Right cardiac atrium (tissue), 5 donors: Measurements from ENCODE around the gene SPATA31C1. TPM values are rescaled to one million over a fixed set of nuclear protein-coding genes. Genes with fewer than 3 reads are reported as not detected.

ENCODE experiments used
- ATAC-seq, 2 donors: fragments of 200-7000 bp; cut with Tn5 transposase; one replicate each; pipeline versions ENCODE4 v1.8.0 to v1.9.1; 2020; ENCODE audit warnings: moderate library complexity in 2 of 2, mild to moderate bottlenecking in 1 of 2
- DNase-seq, 3 donors: peaks; one replicate each; pipeline ENCODE4 v3.0.0-alpha.2; 2020
- H3K27ac ChIP-seq: one replicate; pipeline ENCODE4 v1.5.1; 2013; ENCODE audit warnings: mild to moderate bottlenecking, low read length, control low read depth, moderate library complexity
- H3K27me3 ChIP-seq: one replicate; pipeline ENCODE4 v1.6.1; 2013; ENCODE audit not compliant: control insufficient read depth, insufficient read depth
- H3K4me1 ChIP-seq: one replicate; pipeline ENCODE4 v1.6.1; 2013; ENCODE audit warnings: low read length; ENCODE audit not compliant: control insufficient read depth, insufficient read depth
- H3K4me3 ChIP-seq: one replicate; pipeline ENCODE4 v1.5.1; 2013; ENCODE audit warnings: low read length, control low read depth
- H3K9me3 ChIP-seq: one replicate; pipeline ENCODE4 v1.6.1; 2013; ENCODE audit warnings: low read length; ENCODE audit not compliant: control insufficient read depth
- WGBS: extraction: QIAGEN DNeasy Blood & Tissue Kit; methylation state at CpG from one replicate; pipeline ENCODE4 v1.1.7; 2013; 5-methylcytosine and 5-hydroxymethylcytosine counted together
- intact Hi-C, 4 donors: fragments of 100-400 bp; cut with DNase I; formaldehyde crosslinking; loops; one replicate each; pipeline versions ENCODE4 v1.11.0 to v1.14.0; 2022 to 2023
- polyA plus RNA-seq: library from polyadenylated mRNA; stranded (reverse); fragments of 200-250 nt; gene quantifications from one replicate; pipeline ENCODE4 v1.2.3, GENCODE V29; 2013
- total RNA-seq, 4 donors: library from RNA; stranded (reverse); fragmentation: NEBNext Ultra II Directional; extraction: Animal tissue kit (Norgen Biotek cat#: 25700); gene quantifications; one replicate each; pipeline ENCODE4 v1.2.1, GENCODE V29; 2021
- donor health status: healthy with polysubstance abuse.
- donor health status: DM: no; HTN: yes; CAD: no.
- donor health status: DM: no; HTN: no; CAD: no.
- donor health status: DM: no; HTN: yes; CAD: no; lungs with severe emphysema.
- donor health status: DM: yes; HTN: yes; CAD: no.

SPATA31C1 gene
- total and polyA plus RNA-seq, 5 donors: not detected

GRCh38 chr9:87968155-87968554 is 50.4 kb downstream of the SPATA31C1 start:
- H3K4me3 ChIP-seq: no peak overlapping the region
- intact Hi-C loops: no loop called here
- ATAC-seq: peak in 1 of 2 donors; percentile 64
- no peaks in the 10 kb centered on the region for H3K9me3 ChIP-seq
- WGBS: 57% methylated on average over 6 of the region's 6 CpGs
- H3K4me1 ChIP-seq: no peaks in the 10 kb centered on the region
- no peaks in the 10 kb centered on the region for H3K27me3 ChIP-seq
- DNase-seq: peak in 1 of 3 donors; percentile 41
- H3K27ac ChIP-seq: no peak overlapping the region

- Histone ChIP-seq H3K4me1 (no peaks in the 10 kb centered on the region), H3K9me3 (no peaks in the 10 kb centered on the region), H3K4me3 (no peak overlapping the region), H3K27ac (no peak overlapping the region), H3K27me3 (no peaks in the 10 kb centered on the region)
- 96% methylated on average over 10 of the region's 10 CpGs for WGBS
- DNase-seq: peak in 1 of 3 donors; percentile 24
- intact Hi-C loops: no loop called here
- ATAC-seq: no peak
These were observed 52.8 kb downstream of the SPATA31C1 start for GRCh38 chr9:87970602-87971001.

- ATAC-seq: no peak
- Histone ChIP-seq H3K4me1 (no peaks in the 10 kb centered on the region), H3K4me3 (no peak overlapping the region), H3K9me3 (no peaks in the 10 kb centered on the region), H3K27me3 (no peaks in the 10 kb centered on the region), H3K27ac (no peak overlapping the region)
- DNase-seq: no peak
- WGBS: 88% methylated on average over 5 of the region's 5 CpGs
- intact Hi-C loops: no loop called here
These were observed 55.4 kb downstream of the SPATA31C1 start for GRCh38 chr9:87973122-87973521.

Other genes starting within 250 kb of the SPATA31C1 start
- gene CTSL, start 191.8 kb upstream of the SPATA31C1 start, total RNA-seq: 100 to 1,000 TPM; 140 to 173 (median 143) TPM
- 150 TPM for gene CTSL, start 191.8 kb upstream of the SPATA31C1 start, polyA plus RNA-seq
- gene SPATA31E1, start 35.1 kb upstream of the SPATA31C1 start, total RNA-seq: not detected
- gene SPATA31E1, start 35.1 kb upstream of the SPATA31C1 start, polyA plus RNA-seq: not detected
- 1 to 10 TPM; 2.7 to 6.0 (median 5.4) TPM for gene CDK20, start 56.6 kb downstream of the SPATA31C1 start, total RNA-seq
- 4.2 TPM for gene CDK20, start 56.6 kb downstream of the SPATA31C1 start, polyA plus RNA-seq
- gene SPATA31C2, start 220.5 kb downstream of the SPATA31C1 start, total RNA-seq: not detected
- gene SPATA31C2, start 220.5 kb downstream of the SPATA31C1 start, polyA plus RNA-seq: not detected